ENCODE measurements around the gene GPX2. TPM values are rescaled to one million over a fixed set of nuclear protein-coding genes. Genes with fewer than 3 reads are reported as not detected.

Gene GPX2
- total RNA-seq, 1 experiment from 2014 or later, result 323 TPM

DNA sequence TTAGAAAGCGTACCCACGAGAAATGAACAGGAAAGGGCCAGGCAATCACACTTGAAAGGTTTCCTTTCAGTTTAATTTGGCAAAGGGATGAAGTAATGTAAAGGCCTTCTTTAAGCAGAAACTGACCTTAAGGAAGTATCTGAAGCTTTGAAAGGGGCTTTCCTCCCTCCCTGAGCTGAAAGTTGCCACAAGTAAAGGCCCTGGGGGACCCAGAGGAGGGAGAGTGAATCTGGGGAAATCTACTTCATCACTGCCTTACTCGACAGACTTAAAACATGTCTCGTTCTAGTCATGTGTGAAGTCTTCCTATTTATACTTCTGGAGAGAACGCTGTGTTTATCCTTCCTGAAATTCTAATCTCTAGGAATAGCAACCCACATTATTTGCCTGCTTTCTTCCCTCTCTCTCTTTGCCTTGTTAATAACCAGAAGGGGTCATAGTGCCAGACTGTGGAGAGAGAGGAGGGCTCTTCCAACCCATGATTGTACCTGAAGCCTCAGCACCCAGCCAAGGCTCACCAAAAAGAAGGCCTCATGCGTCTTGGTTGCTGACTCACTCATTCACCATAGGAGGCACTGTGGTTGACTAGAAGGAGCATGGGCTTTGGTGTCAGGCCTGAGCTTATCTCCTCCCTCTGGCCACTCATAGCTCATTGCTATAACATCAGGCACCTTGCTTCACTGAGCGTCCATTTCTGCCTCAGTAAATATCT, 10.2 kb upstream of the GPX2 start:
- POLR2A ChIA-PET (ENCODE audit: unreplicated experiment), result no interaction called here

DNA sequence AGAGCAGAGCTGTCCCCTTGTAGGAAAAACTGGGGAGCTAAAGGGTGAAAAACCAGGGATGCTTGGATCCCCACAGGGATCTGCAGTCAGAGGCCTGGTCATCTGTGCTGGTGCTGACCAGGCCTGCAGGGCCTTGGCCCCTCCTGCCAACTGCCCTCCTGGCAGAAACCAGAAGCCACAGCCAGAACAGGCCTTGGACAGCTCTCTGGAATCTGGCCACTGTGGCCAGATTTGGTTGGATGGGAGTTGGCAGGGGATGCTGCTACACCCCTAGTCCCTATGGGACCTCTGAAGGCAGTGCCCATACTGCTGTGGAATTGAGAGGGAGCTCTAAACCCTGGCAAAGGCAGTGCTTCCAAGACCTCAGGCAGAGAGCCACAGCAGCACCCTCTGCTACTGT, 9.2 kb upstream of the GPX2 start:
- no peaks in the 10 kb centered on the region; the same call in 1 of the 2 replicates for H3F3A ChIP-seq (ENCODE audit: insufficient read depth, low read depth)
- CTCF ChIA-PET, result no interaction called here
- H3K79me2 ChIP-seq (ENCODE audit: low read depth), result no peaks in the 10 kb centered on the region; the same call in 1 of the 2 replicates
- intact Hi-C loops (cut with micrococcal nuclease; ENCODE audit: unreplicated experiment), result no loop called here
- no TSS peak for BruUV-seq (replicated peaks)
- no peak overlapping the region for H3K27ac ChIP-seq
- no peaks in the 10 kb centered on the region for H3K9me3 ChIP-seq (ENCODE audit: insufficient read depth, low read depth)
- DNase-seq, result no peak
- H3K9me2 ChIP-seq (ENCODE audit: insufficient read depth), result no peaks in the 10 kb centered on the region
- peaks cover 25% of the 10 kb centered on the region; the same call in 1 of the 2 replicates for H3K36me3 ChIP-seq (ENCODE audit: low read depth)
- H3K4me2 ChIP-seq, result no peak overlapping the region
- H2AFZ ChIP-seq, result no peak overlapping the region
- POLR2A ChIA-PET (ENCODE audit: unreplicated experiment), result interaction anchor here (0.5 to 0.7 kb wide), 3 partner anchors 18 to 636 kb away, joined by 4 to 6 read pairs (median 6); no protein-coding TSS in a partner anchor
- TF ChIP-seq EZH2 (IDR thresholded peaks at IDR 0.05; ENCODE audit: low read depth), result no peak
- TF ChIP-seq CTCF (conservative IDR thresholded peaks at IDR 0.05), result no peak
- H4K20me1 ChIP-seq (ENCODE audit: insufficient read depth), result 0 out of 2 replicates have a peak, but pooled peaks cover 3% of the 10 kb centered on the region
- no peaks in the 10 kb centered on the region for H3K27me3 ChIP-seq (ENCODE audit: insufficient read depth, low read depth)
- H3K4me1 ChIP-seq (replicated peaks; ENCODE audit: insufficient read depth), result no peaks in the 10 kb centered on the region
- H3K4me3 ChIP-seq, result no peak overlapping the region

More for the DNA sequence above, 10.2 kb upstream of the GPX2 start:
- H3K9me2 ChIP-seq (ENCODE audit: insufficient read depth), result no peaks in the 10 kb centered on the region
- 0 out of 2 replicates have a peak, but pooled peaks cover 3% of the 10 kb centered on the region for H4K20me1 ChIP-seq (ENCODE audit: insufficient read depth)
- no peaks in the 10 kb centered on the region for H3K4me1 ChIP-seq (replicated peaks; ENCODE audit: insufficient read depth)
- H3K4me3 ChIP-seq, result no peak overlapping the region
- H3K9me3 ChIP-seq (ENCODE audit: insufficient read depth, low read depth), result no peaks in the 10 kb centered on the region
- no TSS peak for BruUV-seq (replicated peaks)
- no peak overlapping the region for H3K4me2 ChIP-seq
- no peaks in the 10 kb centered on the region; the same call in 1 of the 2 replicates for H3K79me2 ChIP-seq (ENCODE audit: low read depth)
- CTCF ChIA-PET, result no interaction called here
- no peak for DNase-seq
- peaks cover 25% of the 10 kb centered on the region; the same call in 1 of the 2 replicates for H3K36me3 ChIP-seq (ENCODE audit: low read depth)
- TF ChIP-seq CTCF (conservative IDR thresholded peaks at IDR 0.05) (peak; percentile 41; the same call in 1 of the 2 replicates), EZH2 (IDR thresholded peaks at IDR 0.05; ENCODE audit: low read depth) (no peak)
- no peaks in the 10 kb centered on the region for H3K27me3 ChIP-seq (ENCODE audit: insufficient read depth, low read depth)
- no peak overlapping the region for H2AFZ ChIP-seq
- intact Hi-C loops (cut with micrococcal nuclease; ENCODE audit: unreplicated experiment), result no loop called here
- H3F3A ChIP-seq (ENCODE audit: insufficient read depth, low read depth), result no peaks in the 10 kb centered on the region; the same call in 1 of the 2 replicates
- H3K27ac ChIP-seq, result no peak overlapping the region

DNA sequence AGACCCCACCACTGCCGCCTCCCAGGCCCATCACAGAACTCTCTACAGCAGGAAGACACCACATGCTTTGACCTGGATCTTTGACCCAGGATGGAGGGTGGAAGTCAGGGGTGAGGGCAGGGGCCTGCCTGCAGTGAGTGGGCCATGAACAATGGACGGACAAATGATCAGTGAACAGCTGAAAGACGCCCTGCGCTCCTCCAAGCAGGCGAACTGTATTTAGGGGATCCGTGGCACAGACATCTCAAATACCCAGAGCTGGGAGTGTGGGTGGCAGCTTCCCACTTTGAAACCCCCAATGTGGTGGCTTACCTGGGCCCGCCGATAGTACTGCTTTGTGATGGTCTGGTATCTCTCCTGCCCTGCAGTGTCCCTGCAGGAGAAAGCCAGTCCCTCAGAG, 8.7 kb upstream of the GPX2 start:
- H3K9me3 ChIP-seq (ENCODE audit: insufficient read depth, low read depth), result no peaks in the 10 kb centered on the region
- H3F3A ChIP-seq (ENCODE audit: insufficient read depth, low read depth), result no peaks in the 10 kb centered on the region; the same call in 1 of the 2 replicates

More for the DNA sequence above, 8.7 kb upstream of the GPX2 start:
- TF ChIP-seq CTCF (conservative IDR thresholded peaks at IDR 0.05) (no peak), EZH2 (IDR thresholded peaks at IDR 0.05; ENCODE audit: low read depth) (no peak)
- Histone ChIP-seq H3K36me3 (ENCODE audit: low read depth) (peaks cover 25% of the 10 kb centered on the region; the same call in 1 of the 2 replicates), H2AFZ (no peak overlapping the region), H3K9me2 (ENCODE audit: insufficient read depth) (no peaks in the 10 kb centered on the region), H3K4me3 (no peak overlapping the region), H3K27me3 (ENCODE audit: insufficient read depth, low read depth) (no peaks in the 10 kb centered on the region), H3K27ac (no peak overlapping the region), H3K4me2 (no peak overlapping the region), H4K20me1 (ENCODE audit: insufficient read depth) (0 out of 2 replicates have a peak, but pooled peaks cover 3% of the 10 kb centered on the region), H3K4me1 (replicated peaks; ENCODE audit: insufficient read depth) (no peaks in the 10 kb centered on the region), H3K79me2 (ENCODE audit: low read depth) (no peaks in the 10 kb centered on the region)
- ChIA-PET CTCF (no interaction called here), POLR2A (ENCODE audit: unreplicated experiment) (interaction anchor here (0.7 kb wide), 2 partner anchors 18 to 636 kb away, joined by 4 to 6 read pairs; no protein-coding TSS in a partner anchor)
- DNase-seq, result no peak
- no TSS peak for BruUV-seq (replicated peaks)
- intact Hi-C loops (cut with micrococcal nuclease; ENCODE audit: unreplicated experiment), result no loop called here
